HG03571 (cell line): ENCODE data around the gene RTEL1.
"Not testable (repeated sequence)": the region's sequence is repeated elsewhere in the genome, so short reads cannot be mapped to it uniquely, and the experiment has no call there.

Experiments used
- ATAC-seq: cut with Tn5 transposase; IDR thresholded peaks from one replicate; pipeline ENCODE4 v1.9.1; 2021; ENCODE audit not compliant: unreplicated experiment

Gene RTEL1

GRCh38 chr20:63668351-63668750 lies 10.2 kb downstream of the RTEL1 start:
- ATAC-seq = no peak

- not testable (repeated sequence) for ATAC-seq
These were observed 13.6 kb downstream of the RTEL1 start for GRCh38 chr20:63671695-63672094.

- ATAC-seq = no peak
These were observed 14.6 kb downstream of the RTEL1 start for GRCh38 chr20:63672666-63673065.

GRCh38 chr20:63673951-63674350 lies 15.8 kb downstream of the RTEL1 start:
- ATAC-seq = no peak

- ATAC-seq = no peak
These were observed 17.7 kb downstream of the RTEL1 start for GRCh38 chr20:63675681-63676368.

- ATAC-seq = no peak
These were observed 20.0 kb downstream of the RTEL1 start for GRCh38 chr20:63678071-63678470.

- no peak for ATAC-seq
These were observed 20.8 kb downstream of the RTEL1 start for GRCh38 chr20:63678667-63679465.

GRCh38 chr20:63679799-63680305 lies 21.7 kb downstream of the RTEL1 start:
- ATAC-seq = no peak

- ATAC-seq = no peak
These were observed 22.3 kb downstream of the RTEL1 start for GRCh38 chr20:63680427-63680826.

GRCh38 chr20:63680857-63681608 lies 22.9 kb downstream of the RTEL1 start:
- no peak for ATAC-seq

- ATAC-seq = no peak
These were observed 23.6 kb downstream of the RTEL1 start for GRCh38 chr20:63681609-63682142.

GRCh38 chr20:63682384-63683139 lies 24.4 kb downstream of the RTEL1 start:
- no peak for ATAC-seq

- no peak for ATAC-seq
These were observed 27.3 kb downstream of the RTEL1 start for GRCh38 chr20:63685269-63686026.

- no peak for ATAC-seq
These were observed 28.0 kb downstream of the RTEL1 start for GRCh38 chr20:63686094-63686491.

- no peak for ATAC-seq
These were observed 28.6 kb downstream of the RTEL1 start for GRCh38 chr20:63686492-63687321.

GRCh38 chr20:63687419-63688178 lies 29.5 kb downstream of the RTEL1 start:
- ATAC-seq = no peak

- no peak for ATAC-seq
These were observed 30.3 kb downstream of the RTEL1 start for GRCh38 chr20:63688228-63689045.
